ENCODE results near the gene FKRP. TPM values are rescaled to one million over a fixed set of nuclear protein-coding genes. Genes with fewer than 3 reads are reported as not detected.

FKRP gene
- total RNA-seq, 1 donor from 2014 or later: 25.2 TPM

DNA sequence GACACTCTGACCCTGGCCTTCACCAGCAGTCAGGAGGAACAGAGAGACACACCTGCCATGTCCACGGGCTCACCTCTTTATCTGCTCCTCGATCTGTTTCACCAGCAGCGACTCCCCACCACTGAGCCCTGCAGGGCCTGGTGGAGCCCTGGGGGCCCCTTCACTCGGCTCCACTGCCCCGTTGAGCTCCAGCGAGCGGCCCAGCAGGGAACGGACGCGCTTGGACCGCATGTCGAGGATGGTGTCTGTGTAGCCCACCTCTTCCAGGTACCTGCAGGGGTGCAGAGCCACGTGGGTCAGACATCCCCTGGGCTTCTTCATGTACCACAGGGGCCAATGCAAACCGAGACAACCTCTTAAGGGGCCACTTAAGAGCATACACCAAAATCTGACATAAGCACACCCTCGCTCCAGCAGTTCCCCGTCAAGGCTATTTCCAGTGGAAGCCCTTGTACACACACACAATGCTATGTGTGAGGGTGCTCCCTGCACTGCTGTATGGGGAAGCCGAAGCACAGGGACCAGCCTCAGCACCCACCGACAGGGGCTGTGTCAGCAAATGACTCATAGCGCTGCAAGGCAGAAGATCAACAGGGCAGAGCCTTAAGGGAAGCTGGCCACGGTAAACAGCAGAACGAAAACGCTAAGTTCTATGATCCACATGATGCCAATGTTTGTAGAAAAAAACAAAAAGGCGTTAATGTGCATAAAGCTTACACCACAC, 12.7 kb upstream of the FKRP start:
- TF ChIP-seq, protein P1, sequence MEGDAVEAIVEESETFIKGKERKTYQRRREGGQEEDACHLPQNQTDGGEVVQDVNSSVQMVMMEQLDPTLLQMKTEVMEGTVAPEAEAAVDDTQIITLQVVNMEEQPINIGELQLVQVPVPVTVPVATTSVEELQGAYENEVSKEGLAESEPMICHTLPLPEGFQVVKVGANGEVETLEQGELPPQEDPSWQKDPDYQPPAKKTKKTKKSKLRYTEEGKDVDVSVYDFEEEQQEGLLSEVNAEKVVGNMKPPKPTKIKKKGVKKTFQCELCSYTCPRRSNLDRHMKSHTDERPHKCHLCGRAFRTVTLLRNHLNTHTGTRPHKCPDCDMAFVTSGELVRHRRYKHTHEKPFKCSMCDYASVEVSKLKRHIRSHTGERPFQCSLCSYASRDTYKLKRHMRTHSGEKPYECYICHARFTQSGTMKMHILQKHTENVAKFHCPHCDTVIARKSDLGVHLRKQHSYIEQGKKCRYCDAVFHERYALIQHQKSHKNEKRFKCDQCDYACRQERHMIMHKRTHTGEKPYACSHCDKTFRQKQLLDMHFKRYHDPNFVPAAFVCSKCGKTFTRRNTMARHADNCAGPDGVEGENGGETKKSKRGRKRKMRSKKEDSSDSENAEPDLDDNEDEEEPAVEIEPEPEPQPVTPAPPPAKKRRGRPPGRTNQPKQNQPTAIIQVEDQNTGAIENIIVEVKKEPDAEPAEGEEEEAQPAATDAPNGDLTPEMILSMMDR (IDR thresholded peaks at IDR 0.05): no peak
- H3K36me3 Mint-ChIP-seq (ENCODE audit: low read depth): peaks cover 19% of the 10 kb centered on the region
- peaks cover 34% of the 10 kb centered on the region for H3K4me1 Mint-ChIP-seq (ENCODE audit: low read depth)
- no peak overlapping the region for H3K27ac Mint-ChIP-seq (ENCODE audit: unreplicated experiment)
- H3K4me3 Mint-ChIP-seq (ENCODE audit: unreplicated experiment): no peak overlapping the region
- no peak for DNase-seq (ENCODE audit: low spot score)
- H3K9me3 Mint-ChIP-seq (ENCODE audit: low read depth): no peaks in the 10 kb centered on the region
- H3K27me3 Mint-ChIP-seq (ENCODE audit: low read depth): no peaks in the 10 kb centered on the region

DNA sequence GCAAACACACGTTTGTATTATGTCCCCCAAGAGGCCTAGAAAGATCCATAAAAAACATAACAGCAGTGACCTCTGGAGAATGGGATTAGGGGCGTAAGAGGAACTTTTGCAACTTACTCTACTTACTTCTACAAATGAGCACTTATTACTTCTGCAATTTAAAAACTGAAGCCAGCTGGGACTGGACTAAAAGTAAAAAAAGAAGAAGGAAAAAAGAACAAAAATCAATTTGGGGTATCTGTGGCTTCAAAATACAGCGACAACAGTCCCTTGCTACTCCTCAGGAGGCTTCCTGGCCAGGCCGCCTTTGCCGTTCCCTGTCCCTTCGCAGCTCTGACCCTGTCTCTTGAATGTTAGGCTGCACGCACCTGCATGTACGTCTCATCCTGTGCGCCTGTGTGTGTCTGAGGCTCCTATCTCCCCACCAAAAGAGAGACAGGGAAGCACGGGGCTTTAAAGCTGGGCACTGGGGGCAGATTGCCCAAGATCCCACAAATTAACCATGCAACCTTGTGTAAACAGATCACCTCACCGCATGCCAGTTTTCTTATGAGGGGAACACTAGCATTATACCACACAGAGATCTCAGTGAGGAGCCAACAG, 12.1 kb upstream of the FKRP start:
- TF ChIP-seq, protein P1 (IDR thresholded peaks at IDR 0.05): no peak
- Mint-ChIP-seq H3K27me3 (ENCODE audit: low read depth) (no peaks in the 10 kb centered on the region), H3K4me3 (ENCODE audit: unreplicated experiment) (no peak overlapping the region), H3K9me3 (ENCODE audit: low read depth) (no peaks in the 10 kb centered on the region), H3K36me3 (ENCODE audit: low read depth) (peaks cover 18% of the 10 kb centered on the region), H3K27ac (ENCODE audit: unreplicated experiment) (no peak overlapping the region), H3K4me1 (ENCODE audit: low read depth) (peaks cover 34% of the 10 kb centered on the region)
- DNase-seq (ENCODE audit: low spot score): no peak

DNA sequence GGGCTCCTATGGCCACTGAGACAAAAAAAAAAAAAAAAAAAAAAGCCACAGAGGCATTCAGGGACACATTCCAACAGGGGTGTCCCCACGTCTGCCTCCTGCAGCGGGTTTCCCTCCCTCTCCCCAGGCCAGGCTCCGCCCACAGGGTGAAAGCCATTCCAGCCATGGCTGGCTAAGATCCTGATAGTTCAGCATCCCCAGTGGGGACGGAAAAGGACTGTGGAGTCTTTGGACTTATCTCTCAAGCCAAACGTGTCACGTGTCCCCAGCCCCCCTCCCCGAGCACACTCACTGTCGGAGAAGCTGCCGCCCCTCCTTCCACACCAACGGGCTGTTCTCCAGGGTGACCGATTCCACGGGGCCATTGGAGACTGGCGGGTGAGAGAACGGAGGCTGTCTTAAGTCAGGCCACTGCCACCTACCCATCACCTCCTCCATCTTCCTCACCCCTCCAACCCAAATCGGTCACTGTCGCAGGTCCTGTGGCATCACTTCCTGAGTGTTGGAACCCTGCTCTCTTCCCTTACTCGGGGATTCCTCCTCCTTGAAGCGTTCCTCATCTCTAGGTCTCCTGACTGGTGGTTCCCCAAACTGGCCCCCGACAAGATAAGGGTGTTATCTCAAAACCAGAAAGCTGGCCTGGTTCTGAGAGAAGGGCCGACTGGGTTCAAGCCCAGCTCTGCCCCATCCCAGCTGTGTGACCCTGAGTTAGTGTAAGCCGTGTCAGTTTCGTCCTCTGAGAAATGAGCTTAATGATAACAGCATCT, 9.1 kb upstream of the FKRP start:
- TF ChIP-seq, protein P1 (IDR thresholded peaks at IDR 0.05): no peak
- no peaks in the 10 kb centered on the region for H3K27me3 Mint-ChIP-seq (ENCODE audit: low read depth)
- H3K27ac Mint-ChIP-seq (ENCODE audit: unreplicated experiment): no peak overlapping the region
- DNase-seq (ENCODE audit: low spot score): peak; percentile 76
- H3K36me3 Mint-ChIP-seq (ENCODE audit: low read depth): peaks cover 14% of the 10 kb centered on the region
- peaks cover 38% of the 10 kb centered on the region for H3K4me1 Mint-ChIP-seq (ENCODE audit: low read depth)
- no peaks in the 10 kb centered on the region for H3K9me3 Mint-ChIP-seq (ENCODE audit: low read depth)
- H3K4me3 Mint-ChIP-seq (ENCODE audit: unreplicated experiment): no peak overlapping the region

DNA sequence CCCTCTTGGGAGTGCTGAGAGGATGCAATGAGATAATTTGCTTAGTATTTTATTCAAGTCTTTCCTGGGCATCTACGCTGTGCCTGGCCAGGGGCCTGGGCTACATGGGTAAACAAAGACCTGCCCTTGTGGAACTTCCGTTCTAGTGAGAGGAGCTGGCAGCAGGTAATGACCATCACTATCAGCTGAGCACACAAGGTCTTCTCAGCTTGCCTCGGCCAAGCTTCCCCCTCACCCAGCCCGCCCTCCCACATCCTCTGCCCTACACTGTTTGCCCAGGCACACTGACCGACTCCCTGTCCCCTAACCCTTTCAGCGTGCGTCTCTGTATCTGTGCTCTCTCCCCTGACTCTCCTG, 8.6 kb upstream of the FKRP start:
- Mint-ChIP-seq H3K27me3 (ENCODE audit: low read depth) (no peaks in the 10 kb centered on the region), H3K9me3 (ENCODE audit: low read depth) (no peaks in the 10 kb centered on the region), H3K4me1 (ENCODE audit: low read depth) (peaks cover 38% of the 10 kb centered on the region), H3K27ac (ENCODE audit: unreplicated experiment) (no peak overlapping the region), H3K4me3 (ENCODE audit: unreplicated experiment) (no peak overlapping the region), H3K36me3 (ENCODE audit: low read depth) (peaks cover 14% of the 10 kb centered on the region)
- no peak for DNase-seq (ENCODE audit: low spot score)
- TF ChIP-seq, protein P1 (IDR thresholded peaks at IDR 0.05): no peak

DNA sequence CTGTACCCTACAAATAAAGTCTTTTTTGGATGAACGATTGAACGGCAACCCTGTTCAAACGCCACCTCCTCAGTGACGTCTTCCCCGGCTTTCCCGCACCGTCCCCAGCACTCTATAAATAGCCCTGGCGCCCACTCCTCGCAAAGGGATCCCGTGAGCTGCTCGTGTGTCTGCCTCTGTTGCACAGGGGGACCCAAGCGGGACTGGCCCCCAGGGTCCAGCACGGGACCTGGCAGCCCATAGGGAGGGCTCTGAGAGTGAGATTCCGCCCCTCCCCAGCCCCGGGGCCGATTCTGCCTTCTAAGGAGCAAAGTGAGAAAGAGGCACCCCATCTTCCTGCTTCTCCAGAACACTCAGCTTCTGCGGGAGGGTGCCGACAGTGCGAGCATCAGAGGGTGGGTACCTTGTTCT, 8.1 kb upstream of the FKRP start:
- no peak for DNase-seq (ENCODE audit: low spot score)
- TF ChIP-seq, protein P1 (IDR thresholded peaks at IDR 0.05): no peak
- H3K9me3 Mint-ChIP-seq (ENCODE audit: low read depth): no peaks in the 10 kb centered on the region
- H3K27me3 Mint-ChIP-seq (ENCODE audit: low read depth): no peaks in the 10 kb centered on the region
- H3K36me3 Mint-ChIP-seq (ENCODE audit: low read depth): peaks cover 14% of the 10 kb centered on the region
- H3K4me3 Mint-ChIP-seq (ENCODE audit: unreplicated experiment): no peak overlapping the region
- H3K4me1 Mint-ChIP-seq (ENCODE audit: low read depth): peaks cover 38% of the 10 kb centered on the region
- H3K27ac Mint-ChIP-seq (ENCODE audit: unreplicated experiment): no peak overlapping the region

Data from chondrocyte (in vitro differentiated cells).